CD4-positive, alpha-beta T cell treated with Interleukin-2 at 100 ng/mL for 4 hours (primary cell): ENCODE measurements around the gene SLC8A2.

Source experiments
- DNase-seq: peaks from one replicate; pipeline ENCODE4 v3.0.0-alpha.2; 2020; ENCODE audit warnings: low spot score

The SLC8A2 gene

GRCh38 chr19:47503130-47503825, 31.6 kb upstream of the SLC8A2 start:
- DNase-seq = no peak

GRCh38 chr19:47499863-47500830, 28.5 kb upstream of the SLC8A2 start:
- DNase-seq = no peak

GRCh38 chr19:47499371-47499770, 27.7 kb upstream of the SLC8A2 start:
- no peak for DNase-seq

GRCh38 chr19:47498561-47498960, 26.9 kb upstream of the SLC8A2 start:
- DNase-seq = no peak

- DNase-seq = no peak
Measured at GRCh38 chr19:47497821-47498520, 26.3 kb upstream of the SLC8A2 start.

- no peak for DNase-seq
Measured at GRCh38 chr19:47497050-47497766, 25.5 kb upstream of the SLC8A2 start.

- no peak for DNase-seq
Measured at GRCh38 chr19:47495478-47496372, 24.0 kb upstream of the SLC8A2 start.

- DNase-seq = no peak
Measured at GRCh38 chr19:47494729-47495128, 23.0 kb upstream of the SLC8A2 start.

GRCh38 chr19:47494211-47494547, 22.5 kb upstream of the SLC8A2 start:
- no peak for DNase-seq

- DNase-seq = no peak
Measured at GRCh38 chr19:47493378-47494210, 21.9 kb upstream of the SLC8A2 start.

GRCh38 chr19:47492571-47493377, 21.1 kb upstream of the SLC8A2 start:
- no peak for DNase-seq

- no peak for DNase-seq
Measured at GRCh38 chr19:47492137-47492533, 20.4 kb upstream of the SLC8A2 start.

- no peak for DNase-seq
Measured at GRCh38 chr19:47491358-47492136, 19.9 kb upstream of the SLC8A2 start.

- no peak for DNase-seq
Measured at GRCh38 chr19:47490847-47491246, 19.2 kb upstream of the SLC8A2 start.

- no peak for DNase-seq
Measured at GRCh38 chr19:47490031-47490430, 18.3 kb upstream of the SLC8A2 start.

GRCh38 chr19:47489072-47489914, 17.6 kb upstream of the SLC8A2 start:
- no peak for DNase-seq
